Activated CD8-positive, alpha-beta memory T cell treated with anti-CD3 and anti-CD28 coated beads, Interleukin-2, amount 50 U/mL, for 24 hours (primary cell): Measurements from ENCODE around the gene GPER1.
"Not testable (repeated sequence)": the region's sequence is repeated elsewhere in the genome, so short reads cannot be mapped to it uniquely, and the experiment has no call there.

ENCODE experiments used
- DNase-seq: peaks from one replicate; pipeline ENCODE4 v3.0.0-alpha.2; 2020; ENCODE audit errors: extremely low read depth

The GPER1 gene

DNA sequence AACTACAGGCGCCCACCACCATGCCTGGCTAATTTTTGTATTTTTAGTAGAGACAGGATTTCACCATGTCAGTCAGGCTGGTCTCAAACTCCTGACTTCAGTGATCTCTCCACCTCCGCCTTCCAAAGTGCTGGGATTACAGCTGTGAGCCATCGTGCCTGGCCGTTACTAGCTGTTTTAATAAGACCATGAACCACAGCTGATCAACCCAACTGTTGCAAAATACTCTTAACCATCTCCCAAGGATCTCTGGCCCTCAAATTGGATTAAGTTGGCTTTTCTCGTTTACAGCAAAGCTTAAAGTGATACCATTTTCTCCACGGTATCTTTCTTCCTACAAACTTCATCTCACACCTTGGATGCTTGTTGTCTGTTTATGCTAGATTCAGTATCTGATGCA, 53.7 kb downstream of the GPER1 start:
- no peak for DNase-seq

DNA sequence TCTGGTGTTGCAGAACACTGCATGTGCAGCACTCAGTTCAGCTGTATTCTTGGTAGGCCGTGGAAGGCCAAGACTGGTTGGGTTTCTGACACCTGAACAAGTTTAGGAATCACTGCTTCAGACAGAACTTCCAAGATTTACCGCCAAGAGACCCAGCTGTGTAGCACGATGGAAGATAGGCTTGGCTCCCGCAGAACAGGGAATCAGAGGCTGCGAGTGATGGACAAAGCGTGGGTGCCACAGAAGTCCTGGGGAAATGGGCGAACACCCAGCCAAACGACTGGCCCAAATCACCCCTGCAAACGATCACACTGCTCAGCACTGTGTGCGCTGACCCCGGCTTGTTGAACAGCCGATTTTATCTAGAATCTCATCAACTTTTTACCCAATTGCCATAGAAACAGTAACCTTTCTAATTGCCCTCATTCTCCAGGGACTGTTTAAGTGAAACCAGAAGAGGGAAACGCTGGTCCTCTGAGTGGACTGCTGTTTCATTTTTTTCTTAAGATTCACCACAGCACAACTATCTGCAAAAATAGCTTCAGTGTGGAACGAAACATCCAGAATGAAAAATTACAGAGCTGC, 54.2 kb downstream of the GPER1 start:
- DNase-seq, result no peak

DNA sequence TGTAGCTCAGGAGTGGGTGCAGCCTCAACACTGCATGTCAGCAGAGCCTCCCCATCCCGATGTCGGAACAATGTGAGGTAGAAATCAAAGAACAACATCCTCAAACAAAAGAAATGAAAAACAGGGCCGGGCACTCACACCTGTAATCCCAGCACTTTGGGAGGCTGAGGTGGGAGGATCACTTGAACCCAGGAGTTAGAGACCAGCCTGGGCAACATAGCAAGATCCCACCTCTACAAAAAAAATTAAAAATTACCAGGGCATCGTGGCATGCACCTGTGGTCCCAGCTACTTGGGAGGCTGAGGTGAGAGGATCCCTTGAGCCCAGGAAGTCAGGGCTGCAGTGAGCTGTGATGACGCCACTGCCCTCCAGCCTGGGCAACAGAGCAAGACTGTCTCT, 55.1 kb downstream of the GPER1 start:
- not testable (repeated sequence) for DNase-seq
